ES-I3 (cell line): ENCODE data around the gene UBQLN2.
"Not testable (repeated sequence)": the region's sequence is repeated elsewhere in the genome, so short reads cannot be mapped to it uniquely, and the experiment has no call there.

Experiments
- H3K36me3 ChIP-seq: 2 replicates; pipeline ENCODE4 v1.6.1; 2013; ENCODE audit warnings: mild to moderate bottlenecking, low read length, control low read depth, moderate library complexity; ENCODE audit not compliant: insufficient read depth
- H3K4me1 ChIP-seq: 2 replicates; pipeline ENCODE4 v1.6.1; 2013; ENCODE audit warnings: mild to moderate bottlenecking, control low read depth, low read length; ENCODE audit not compliant: insufficient read depth
- H3K9ac ChIP-seq: 2 replicates; pipeline ENCODE4 v1.6.1; 2013; ENCODE audit warnings: low read depth, mild to moderate bottlenecking, low read length, moderate library complexity
- H3K9me3 ChIP-seq: 2 replicates; pipeline ENCODE4 v1.6.1; 2013; ENCODE audit warnings: mild to moderate bottlenecking, low read length, moderate library complexity; ENCODE audit not compliant: control insufficient read depth, insufficient read depth

UBQLN2 gene

DNA sequence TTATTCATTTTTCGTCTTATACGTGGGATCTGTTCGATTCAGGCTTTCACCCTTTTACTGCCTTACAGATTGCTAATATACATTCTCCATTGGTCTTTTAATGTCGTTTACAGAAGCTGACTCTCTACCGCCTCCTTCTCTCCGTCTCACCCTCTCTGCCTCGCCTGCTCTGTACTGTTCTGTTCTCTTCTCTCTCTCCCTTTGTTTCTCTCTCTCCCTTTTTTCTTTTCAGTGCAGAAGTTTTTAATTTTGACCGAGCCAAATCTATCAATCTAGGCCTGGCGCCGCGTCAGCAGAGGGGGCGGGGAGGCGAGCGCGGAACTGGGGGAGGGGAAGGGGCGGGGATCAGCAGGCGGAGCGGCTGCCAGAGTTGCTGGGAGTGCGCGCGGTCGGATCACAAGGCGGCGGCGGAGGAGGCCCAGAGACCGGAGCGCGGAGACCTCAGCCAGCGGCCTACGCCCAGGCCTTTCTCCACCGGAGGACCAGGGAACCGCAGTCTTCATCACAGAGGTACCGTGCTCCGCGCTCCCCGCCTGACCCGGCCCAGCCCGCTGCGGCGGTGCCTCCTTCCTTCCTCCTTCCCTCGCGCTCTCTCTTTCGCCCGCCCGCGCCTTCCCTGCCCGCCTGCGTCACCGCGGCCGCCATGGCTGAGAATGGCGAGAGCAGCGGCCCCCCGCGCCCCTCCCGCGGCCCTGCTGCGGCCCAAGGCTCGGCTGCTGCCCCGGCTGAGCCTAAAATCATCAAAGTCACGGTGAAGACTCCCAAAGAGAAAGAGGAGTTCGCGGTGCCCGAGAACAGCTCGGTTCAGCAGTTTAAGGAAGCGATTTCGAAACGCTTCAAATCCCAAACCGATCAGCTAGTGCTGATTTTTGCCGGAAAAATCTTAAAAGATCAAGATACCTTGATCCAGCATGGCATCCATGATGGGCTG is at the start of gene UBQLN2:
Gene UBQLN2, plus strand, starts transcription at position 397 of the 931 bp plus-strand sequence. Its CDS starts 247 bp downstream, at position 644.
- Histone ChIP-seq H3K36me3 (no peaks in the 10 kb centered on the region), H3K9ac (peak within 1 kb of the TSS; percentile 98), H3K4me1 (peaks cover 3% of the 10 kb centered on the region; the same call in 1 of the 2 replicates), H3K9me3 (no peaks in the 10 kb centered on the region)

DNA sequence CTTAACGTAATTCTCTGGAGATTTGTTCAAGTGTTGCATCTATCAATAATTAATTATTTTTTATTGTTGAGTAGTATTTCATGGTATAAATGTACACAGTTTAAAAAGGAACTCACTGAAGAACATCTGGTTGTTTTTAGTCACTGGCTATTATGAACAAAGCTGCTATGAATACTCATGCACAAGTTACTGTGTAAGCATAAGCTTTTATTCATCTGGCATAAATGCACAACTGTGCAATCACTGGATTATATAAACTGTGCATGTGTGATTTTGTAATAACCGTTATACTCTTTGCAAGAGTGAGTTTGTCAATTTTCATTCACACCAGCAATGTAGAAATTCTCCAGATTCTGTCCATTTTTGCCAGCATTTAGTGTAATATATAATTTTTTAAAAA is 43.8 kb upstream of the UBQLN2 start:
- H3K9ac ChIP-seq, result no peak overlapping the region
- no peaks in the 10 kb centered on the region for H3K4me1 ChIP-seq
- no peaks in the 10 kb centered on the region for H3K36me3 ChIP-seq
- no peaks in the 10 kb centered on the region for H3K9me3 ChIP-seq

DNA sequence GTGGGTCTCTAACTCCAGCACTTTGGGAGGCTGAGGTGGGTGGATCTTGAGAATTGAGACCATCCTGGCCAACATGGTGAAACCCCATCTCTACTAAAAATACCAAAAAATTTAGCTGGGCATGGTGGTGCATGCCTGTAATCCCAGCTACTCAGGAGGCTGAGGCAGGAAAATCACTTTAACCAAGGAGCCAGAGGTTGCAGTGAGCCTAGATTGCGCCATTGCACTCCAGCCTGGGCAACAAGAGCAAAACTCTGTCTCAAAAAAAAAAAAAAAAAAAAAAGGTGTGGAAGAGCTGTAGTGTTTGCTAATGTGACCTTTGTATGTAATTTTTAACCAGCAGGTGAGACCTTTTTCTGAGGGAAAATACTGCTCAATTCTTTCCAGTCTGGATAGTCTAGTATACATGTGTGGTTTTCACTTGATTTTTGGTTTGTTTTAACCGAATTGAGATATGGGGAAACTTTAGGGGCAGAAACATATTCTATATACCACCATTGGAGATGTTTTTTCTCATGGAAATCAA is 33.9 kb upstream of the UBQLN2 start:
- H3K9me3 ChIP-seq, result not testable (repeated sequence)

DNA sequence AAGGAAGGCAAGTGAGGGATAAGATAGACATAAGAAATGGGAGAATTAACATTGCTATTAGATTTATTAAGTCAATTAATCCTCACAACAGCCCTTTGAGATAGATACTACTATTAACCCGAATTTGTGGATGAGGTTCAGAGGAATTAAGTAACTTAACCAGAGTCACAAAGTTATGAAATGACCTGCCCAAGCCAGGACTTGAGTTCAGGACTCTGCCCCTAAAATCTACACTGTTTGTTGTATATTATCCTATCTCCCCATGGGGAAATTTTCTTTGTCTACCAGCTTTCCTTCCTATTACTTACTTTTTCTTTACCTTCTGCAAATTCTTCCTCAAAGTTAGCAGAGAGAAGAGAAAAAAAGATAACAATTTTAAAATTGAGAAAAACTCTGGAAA is 33.4 kb upstream of the UBQLN2 start:
- Histone ChIP-seq H3K4me1 (no peaks in the 10 kb centered on the region), H3K36me3 (no peaks in the 10 kb centered on the region), H3K9ac (no peak overlapping the region), H3K9me3 (no peaks in the 10 kb centered on the region)

More for the DNA sequence above, 33.9 kb upstream of the UBQLN2 start:
- H3K36me3 ChIP-seq, H3K9ac ChIP-seq, H3K4me1 ChIP-seq: not testable (repeated sequence)

DNA sequence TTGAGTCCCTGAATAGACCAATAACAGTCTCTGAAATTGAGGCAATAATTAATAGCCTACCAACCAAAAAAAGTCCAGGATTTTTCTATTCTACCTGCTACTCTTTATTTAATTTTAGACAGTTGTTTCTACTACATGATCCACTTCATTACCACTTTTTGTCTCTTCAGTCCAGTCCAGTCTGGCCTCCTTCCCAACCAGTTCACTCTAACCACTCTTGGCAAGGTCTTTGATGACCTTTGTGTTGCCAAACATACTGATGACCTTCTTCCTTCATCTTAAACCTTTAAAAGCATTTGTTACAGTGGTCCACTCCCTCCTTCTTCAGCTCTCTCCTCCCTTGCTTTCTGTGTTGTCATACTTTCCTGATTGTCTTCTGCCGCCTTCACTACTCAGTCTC is 12.8 kb upstream of the UBQLN2 start:
- H3K9me3 ChIP-seq, result no peaks in the 10 kb centered on the region
- H3K9ac ChIP-seq, result no peak overlapping the region
- no peaks in the 10 kb centered on the region for H3K4me1 ChIP-seq
- H3K36me3 ChIP-seq, result no peaks in the 10 kb centered on the region

DNA sequence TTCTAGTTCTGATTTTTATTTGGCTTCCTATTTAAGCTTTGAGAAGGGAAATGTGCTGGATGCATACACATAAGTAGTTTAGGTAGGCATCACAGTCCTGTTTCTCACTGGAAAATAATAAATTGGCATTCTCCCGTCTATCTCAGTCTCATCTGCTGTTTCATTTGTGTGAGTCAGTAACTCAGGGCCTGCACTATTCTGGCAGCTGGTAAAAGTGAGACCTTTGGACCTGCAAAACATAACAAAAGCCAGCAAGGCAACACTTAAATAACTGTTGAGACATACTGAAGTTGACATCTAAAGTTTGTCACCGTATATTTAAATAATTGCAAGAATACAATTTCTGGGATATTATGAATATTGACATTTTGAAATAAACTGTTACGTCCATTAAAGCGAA is 8.6 kb upstream of the UBQLN2 start:
- Histone ChIP-seq H3K36me3 (no peaks in the 10 kb centered on the region), H3K9me3 (no peaks in the 10 kb centered on the region), H3K9ac (no peak overlapping the region), H3K4me1 (no peaks in the 10 kb centered on the region)

DNA sequence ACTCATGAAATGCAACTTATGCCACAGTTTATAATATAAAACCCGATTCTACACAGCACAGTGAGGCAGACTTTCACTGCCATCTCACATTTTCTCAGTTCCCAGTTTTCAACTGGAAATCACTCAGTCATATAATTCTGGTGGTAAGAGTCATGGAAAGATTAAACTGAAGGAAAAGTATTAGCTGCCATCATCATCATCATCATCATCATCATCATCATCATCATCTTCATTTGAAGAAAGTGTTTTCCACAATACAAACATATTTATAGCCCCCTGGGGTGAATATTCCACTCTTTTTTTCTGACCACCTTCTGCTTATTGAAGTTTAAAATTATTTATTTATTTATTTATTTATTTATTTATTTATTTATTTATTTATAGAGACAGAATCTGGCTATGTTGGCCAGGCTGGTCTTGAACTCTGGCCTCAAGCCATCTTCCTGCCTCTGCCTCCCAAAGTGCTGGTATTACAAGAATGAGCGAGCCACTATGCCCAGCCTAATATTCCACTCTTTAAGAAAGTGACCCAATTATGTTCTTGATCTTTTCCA is 6.0 kb upstream of the UBQLN2 start:
- no peaks in the 10 kb centered on the region for H3K9me3 ChIP-seq
- no peaks in the 10 kb centered on the region for H3K4me1 ChIP-seq
- H3K36me3 ChIP-seq, result no peaks in the 10 kb centered on the region
- H3K9ac ChIP-seq, result no peak overlapping the region

DNA sequence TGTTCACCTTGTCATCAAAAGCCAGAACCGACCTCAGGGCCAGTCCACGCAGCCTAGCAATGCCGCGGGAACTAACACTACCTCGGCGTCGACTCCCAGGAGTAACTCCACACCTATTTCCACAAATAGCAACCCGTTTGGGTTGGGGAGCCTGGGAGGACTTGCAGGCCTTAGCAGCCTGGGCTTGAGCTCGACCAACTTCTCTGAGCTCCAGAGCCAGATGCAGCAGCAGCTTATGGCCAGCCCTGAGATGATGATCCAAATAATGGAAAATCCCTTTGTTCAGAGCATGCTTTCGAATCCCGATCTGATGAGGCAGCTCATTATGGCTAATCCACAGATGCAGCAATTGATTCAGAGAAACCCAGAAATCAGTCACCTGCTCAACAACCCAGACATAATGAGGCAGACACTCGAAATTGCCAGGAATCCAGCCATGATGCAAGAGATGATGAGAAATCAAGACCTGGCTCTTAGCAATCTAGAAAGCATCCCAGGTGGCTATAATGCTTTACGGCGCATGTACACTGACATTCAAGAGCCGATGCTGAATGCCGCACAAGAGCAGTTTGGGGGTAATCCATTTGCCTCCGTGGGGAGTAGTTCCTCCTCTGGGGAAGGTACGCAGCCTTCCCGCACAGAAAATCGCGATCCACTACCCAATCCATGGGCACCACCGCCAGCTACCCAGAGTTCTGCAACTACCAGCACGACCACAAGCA is 898 bp downstream of the UBQLN2 start:
- H3K9ac ChIP-seq, result peak overlapping the region; percentile 98
- no peaks in the 10 kb centered on the region for H3K9me3 ChIP-seq
- no peaks in the 10 kb centered on the region for H3K36me3 ChIP-seq
- H3K4me1 ChIP-seq, result peaks cover 10% of the 10 kb centered on the region

DNA sequence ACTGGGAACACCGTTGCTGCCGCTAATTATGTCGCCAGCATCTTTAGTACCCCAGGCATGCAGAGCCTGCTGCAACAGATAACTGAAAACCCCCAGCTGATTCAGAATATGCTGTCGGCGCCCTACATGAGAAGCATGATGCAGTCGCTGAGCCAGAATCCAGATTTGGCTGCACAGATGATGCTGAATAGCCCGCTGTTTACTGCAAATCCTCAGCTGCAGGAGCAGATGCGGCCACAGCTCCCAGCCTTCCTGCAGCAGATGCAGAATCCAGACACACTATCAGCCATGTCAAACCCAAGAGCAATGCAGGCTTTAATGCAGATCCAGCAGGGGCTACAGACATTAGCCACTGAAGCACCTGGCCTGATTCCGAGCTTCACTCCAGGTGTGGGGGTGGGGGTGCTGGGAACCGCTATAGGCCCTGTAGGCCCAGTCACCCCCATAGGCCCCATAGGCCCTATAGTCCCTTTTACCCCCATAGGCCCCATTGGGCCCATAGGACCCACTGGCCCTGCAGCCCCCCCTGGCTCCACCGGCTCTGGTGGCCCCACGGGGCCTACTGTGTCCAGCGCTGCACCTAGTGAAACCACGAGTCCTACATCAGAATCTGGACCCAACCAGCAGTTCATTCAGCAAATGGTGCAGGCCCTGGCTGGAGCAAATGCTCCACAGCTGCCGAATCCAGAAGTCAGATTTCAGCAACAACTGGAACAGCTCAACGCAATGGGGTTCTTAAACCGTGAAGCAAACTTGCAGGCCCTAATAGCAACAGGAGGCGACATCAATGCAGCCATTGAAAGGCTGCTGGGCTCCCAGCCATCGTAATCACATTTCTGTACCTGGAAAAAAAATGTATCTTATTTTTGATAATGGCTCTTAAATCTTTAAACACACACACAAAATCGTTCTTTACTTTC is 1.8 kb downstream of the UBQLN2 start:
- Histone ChIP-seq H3K36me3 (no peaks in the 10 kb centered on the region), H3K9me3 (no peaks in the 10 kb centered on the region), H3K9ac (peak overlapping the region; percentile 98), H3K4me1 (peaks cover 10% of the 10 kb centered on the region)

DNA sequence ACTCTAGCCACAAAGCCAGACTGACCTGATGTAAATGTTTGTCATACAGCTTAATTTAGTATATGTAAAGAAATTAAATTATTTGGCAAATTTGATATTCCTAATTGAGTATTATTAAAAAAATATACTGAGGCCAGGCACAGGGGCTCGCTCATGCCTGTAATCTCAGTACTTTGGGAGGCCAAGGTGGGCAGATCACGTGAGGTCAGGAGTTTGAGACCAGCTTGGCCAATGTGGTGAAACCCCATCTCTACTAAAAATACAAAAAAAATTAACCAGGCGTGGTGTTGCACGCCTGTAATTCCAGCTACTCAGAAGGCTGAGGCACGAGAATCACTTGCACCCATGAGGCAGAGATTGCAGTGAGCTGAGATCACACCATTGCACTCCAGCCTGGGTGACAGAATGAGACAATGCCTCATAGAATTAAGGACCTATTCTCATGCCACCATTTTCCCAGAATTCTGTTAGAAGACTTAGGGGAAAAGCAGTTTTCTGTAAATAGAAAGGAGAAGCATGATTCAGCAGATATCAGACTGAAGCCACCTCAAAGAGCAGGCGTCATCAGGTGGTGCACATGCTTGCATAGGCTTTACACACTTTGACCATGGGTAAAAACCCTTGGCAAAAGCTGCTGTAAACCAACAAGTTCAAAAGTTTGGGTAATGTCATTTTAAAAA is 6.1 kb downstream of the UBQLN2 start:
- Histone ChIP-seq H3K9me3 (no peaks in the 10 kb centered on the region), H3K9ac (no peak overlapping the region), H3K4me1 (peaks cover 10% of the 10 kb centered on the region), H3K36me3 (no peaks in the 10 kb centered on the region)

DNA sequence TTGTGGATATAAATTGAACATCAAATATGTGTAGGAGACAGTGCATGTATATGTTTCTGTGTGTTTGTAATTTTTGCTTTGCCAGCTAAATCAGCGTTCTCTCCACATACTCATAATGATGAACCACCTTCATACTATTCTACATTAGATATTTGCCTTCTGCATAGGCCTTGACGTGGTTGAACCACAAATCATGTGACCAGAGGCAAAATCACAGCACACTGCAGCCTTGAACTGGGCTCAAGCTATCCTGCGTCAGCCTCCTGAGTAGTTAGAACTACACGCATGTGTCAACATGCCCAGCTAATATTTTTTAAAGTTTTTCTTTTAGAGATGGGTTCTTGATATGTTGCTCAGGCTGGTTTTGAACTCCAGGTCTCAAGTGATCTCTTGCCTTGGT is 9.5 kb downstream of the UBQLN2 start:
- H3K36me3 ChIP-seq, result no peaks in the 10 kb centered on the region
- no peak overlapping the region for H3K9ac ChIP-seq
- peaks cover 7% of the 10 kb centered on the region; the same call in 1 of the 2 replicates for H3K4me1 ChIP-seq
- H3K9me3 ChIP-seq, result no peaks in the 10 kb centered on the region

DNA sequence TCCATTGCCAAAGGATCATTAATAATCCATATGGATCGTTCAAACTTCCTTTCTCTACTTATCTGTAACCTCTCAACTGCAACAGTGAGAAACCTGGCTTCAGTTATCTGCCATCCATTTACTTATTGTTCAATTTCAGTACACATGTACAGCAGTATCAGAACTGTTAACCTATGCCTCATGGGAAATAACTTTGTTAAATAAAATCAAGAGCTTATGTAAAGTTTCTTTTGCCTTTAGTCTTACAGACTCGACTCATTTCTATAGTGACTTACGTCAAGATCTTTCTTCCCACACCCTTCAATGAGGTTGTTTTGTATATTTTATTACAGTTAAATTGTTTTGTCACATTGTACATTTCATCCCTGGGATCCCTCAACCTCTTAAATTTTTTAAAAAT is 11.4 kb downstream of the UBQLN2 start:
- Histone ChIP-seq H3K36me3 (no peaks in the 10 kb centered on the region), H3K9me3 (no peaks in the 10 kb centered on the region), H3K9ac (no peak overlapping the region), H3K4me1 (no peaks in the 10 kb centered on the region)

DNA sequence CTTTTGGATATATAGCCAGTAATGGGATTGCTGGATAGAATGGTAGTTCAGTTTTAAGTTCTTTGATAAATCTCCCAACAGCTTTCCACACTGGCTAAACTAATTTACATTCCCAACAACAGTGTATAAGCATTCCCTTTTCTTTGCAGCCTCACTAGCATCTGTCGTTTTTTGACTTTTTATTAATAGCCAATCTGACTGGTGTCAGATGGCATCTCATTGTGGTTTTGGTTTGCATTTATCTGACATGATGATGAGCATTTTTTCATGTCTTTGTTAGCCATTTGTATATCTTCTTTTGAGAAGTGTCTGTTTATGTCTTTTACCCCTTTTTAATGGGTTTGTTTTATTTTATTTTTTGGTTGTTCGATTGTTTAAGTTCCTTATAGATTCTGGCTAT is 13.3 kb downstream of the UBQLN2 start:
- no peak overlapping the region for H3K9ac ChIP-seq
- H3K9me3 ChIP-seq, result no peaks in the 10 kb centered on the region
- H3K36me3 ChIP-seq, result no peaks in the 10 kb centered on the region
- no peaks in the 10 kb centered on the region for H3K4me1 ChIP-seq
